ENCODE measurements around the gene CASK.

CASK gene

DNA sequence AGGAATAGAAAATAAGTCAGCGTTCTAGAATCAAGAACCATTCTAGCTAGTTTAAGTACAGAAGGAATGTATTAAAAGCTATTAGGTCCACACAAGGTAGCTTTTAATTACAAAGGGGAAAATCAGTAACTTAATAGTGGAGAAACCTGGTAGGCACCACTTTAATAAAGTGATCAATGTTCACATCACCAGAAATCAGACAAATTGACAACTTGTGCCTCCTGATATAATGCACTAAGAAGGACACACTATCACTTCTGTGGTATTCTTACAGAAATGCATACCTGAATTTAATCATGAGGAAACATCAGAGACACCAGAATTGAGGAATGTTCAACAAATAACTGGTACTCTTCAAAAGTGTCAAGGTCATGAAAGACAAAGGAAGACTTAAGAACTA lies 421.4 kb downstream of the CASK start:
- no peak for DNase-seq

- no peak for DNase-seq
These were observed 423.4 kb downstream of the CASK start for GRCh38 chrX:41499984-41500383.

DNA sequence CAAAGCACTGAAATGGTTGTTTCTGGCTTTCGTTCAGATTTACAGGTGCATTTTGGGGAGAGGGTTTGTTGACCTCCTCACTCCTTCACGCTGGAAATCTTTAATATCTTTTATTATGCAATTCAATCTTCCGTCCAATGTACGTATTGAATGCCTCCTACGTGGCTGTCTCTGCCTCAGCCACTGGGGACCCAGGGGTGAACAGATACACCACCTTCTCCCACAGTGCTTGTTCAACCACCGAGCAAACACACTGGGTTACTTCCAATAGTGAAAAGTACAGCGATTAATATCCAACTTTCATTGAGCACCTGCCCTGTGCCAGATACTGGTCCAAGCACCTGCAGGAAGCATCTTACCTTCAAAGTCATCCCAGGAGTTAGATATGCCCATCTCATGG lies 424.2 kb downstream of the CASK start:
- DNase-seq, result no peak

- DNase-seq, result no peak
These were observed 431.9 kb downstream of the CASK start for GRCh38 chrX:41491267-41492004.

- DNase-seq, result no peak
These were observed 432.9 kb downstream of the CASK start for GRCh38 chrX:41490446-41490845.

- DNase-seq, result no peak
These were observed 441.1 kb downstream of the CASK start for GRCh38 chrX:41482154-41482850.

GRCh38 chrX:41481264-41482109 lies 441.9 kb downstream of the CASK start:
- no peak for DNase-seq

DNA sequence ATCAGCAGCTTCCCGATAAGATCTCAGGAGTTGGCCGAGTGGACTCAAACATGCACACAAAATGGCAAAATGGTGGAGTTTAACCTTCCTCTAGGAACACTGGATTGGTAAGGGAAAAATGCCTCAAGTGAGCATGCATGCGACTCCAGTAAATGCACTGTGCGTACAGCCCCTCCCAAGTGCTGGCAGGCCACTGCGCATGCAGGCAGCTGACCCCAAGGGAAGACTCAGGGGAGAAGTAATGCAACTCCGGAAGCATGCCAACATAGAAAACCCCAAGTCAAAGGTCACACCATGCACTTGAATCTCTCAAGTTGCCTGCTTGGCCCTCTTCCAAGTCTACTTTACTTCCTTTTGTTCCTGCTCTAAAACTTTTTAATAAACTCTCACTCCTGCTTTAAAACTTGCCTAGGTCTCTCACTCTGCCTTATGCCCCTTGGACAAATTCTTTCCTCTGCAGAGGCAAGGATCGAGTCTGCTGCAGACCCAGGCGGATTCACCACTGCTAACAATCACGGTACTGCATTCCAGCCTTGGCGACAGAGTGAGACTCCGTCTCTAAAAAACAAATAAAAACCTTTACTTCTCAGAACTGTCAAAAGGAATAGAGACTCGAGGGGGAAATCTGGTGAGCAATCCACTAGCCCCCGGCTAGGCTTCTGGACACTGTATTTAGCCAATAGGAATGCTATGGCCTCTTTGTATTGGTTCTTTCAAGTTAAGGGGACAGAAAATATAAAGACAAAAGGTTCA lies 442.7 kb downstream of the CASK start:
- no peak for DNase-seq

DNA sequence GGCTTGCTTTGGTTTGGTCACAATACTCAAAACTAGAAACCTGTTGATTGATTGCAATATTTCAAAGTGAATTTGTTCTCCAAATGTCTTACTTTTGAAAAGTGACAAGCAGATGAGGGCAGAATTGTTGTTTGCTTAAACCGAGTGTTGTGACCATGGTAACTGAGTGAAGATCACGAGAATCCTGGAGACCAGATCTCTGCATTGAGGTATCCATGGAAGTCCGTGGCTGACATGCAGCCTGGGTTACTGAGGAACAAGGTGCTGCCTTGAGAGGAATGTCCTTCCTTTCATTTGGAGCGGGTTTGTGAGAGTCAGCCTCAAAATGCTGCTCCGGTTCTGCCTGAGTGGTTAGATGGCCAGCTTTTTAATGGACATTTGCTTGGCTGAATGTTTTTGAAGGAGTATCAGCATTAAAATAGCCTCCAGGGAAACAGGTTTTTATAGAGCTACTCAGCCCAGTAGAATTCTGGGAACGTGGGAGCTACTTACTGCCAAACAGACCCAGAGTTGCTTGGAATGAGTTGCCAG lies 444.9 kb downstream of the CASK start:
- DNase-seq, result no peak

GRCh38 chrX:41475591-41476241 lies 447.6 kb downstream of the CASK start:
- DNase-seq, result no peak

- no peak for DNase-seq
These were observed 448.2 kb downstream of the CASK start for GRCh38 chrX:41475191-41475590.

DNA sequence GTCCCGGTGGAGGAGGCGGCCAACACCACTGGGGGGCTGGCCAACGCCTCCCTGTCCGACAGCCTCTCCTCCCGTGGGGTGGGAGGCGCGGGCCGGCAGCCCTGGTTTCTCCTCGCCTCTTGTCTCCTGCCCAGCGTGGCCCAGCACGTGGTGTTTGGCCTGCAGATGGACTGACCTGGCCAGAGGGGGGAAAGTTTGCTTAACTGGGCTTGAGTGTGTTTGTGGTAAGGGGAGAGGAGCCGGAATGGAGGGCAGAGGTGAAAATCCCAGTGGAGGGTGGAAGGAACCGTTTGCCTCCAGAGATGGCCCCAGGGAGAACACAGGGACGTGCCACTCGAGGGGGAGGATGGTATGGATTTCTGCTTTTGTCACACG lies 448.6 kb downstream of the CASK start:
- no peak for DNase-seq

- DNase-seq, result no peak
These were observed 449.2 kb downstream of the CASK start for GRCh38 chrX:41473936-41474725.

GRCh38 chrX:41472231-41472815 lies 451.0 kb downstream of the CASK start:
- no peak for DNase-seq

- DNase-seq, result no peak
These were observed 451.6 kb downstream of the CASK start for GRCh38 chrX:41471786-41472185.

DNA sequence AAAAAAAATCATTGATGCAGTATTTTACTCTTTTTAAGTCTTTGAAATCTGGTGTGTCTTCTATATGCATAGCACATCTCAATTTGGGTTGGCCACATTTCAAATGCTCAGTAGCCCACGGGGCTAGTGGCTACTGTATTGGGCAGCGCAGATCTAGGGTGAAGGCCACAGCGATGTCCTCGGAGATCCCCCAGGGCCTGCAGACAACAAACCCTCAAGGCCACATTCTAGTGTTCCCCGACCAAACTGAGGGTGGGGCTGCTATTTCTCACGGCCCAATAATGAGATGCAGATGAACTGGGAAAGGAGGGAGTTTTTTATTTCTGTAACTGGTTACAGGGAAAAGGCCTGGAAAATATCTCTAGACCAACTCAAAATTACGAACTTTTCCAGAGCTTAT lies 452.6 kb downstream of the CASK start:
- no peak for DNase-seq

DNA sequence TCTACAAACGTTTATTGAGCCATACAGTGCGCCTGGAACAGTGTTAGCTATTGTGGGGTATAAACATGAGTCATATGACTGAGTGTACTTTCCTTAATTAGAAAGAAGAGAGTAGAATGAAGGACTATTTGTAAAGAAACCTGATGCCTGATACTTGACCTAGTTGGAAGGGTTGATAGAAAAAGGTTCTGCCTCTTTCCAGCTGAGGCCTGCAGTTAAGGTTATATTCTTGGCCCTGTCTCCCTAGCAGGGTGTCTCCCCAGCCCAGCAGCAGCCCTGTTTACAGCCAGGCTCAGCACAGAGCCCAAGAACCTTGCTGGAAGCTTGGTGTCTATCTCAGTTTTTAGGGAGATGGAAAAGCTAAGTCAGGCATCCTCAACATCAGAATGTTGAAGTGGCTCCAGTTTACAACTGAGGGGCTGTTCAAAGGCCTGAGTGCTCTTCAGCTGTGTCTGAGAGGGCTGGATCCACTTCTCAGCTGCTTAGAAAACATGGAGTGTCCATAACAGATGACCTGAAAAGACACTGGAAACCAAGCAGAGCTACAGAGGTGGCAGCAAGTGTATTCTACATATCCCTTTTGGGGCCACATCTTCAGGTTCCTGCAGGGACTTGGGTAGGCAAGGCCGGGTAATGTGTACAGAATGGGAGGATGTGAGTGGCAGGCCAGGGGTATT lies 454.6 kb downstream of the CASK start:
- DNase-seq, result no peak

Data from stimulated activated CD4-positive, alpha-beta T cell treated with anti-CD3 and anti-CD28 coated beads, Interleukin-4, amount 100 ng/mL, for 4 hours (primary cell).